HG03575 (cell line): ENCODE measurements around the gene MTMR1.

Experiments
- ATAC-seq: cut with Tn5 transposase; IDR thresholded peaks from one replicate; pipeline ENCODE4 v1.9.1; 2021; ENCODE audit not compliant: unreplicated experiment, insufficient number of reproducible peaks, low FRiP score; ENCODE audit errors: extremely low read depth

MTMR1 gene

DNA sequence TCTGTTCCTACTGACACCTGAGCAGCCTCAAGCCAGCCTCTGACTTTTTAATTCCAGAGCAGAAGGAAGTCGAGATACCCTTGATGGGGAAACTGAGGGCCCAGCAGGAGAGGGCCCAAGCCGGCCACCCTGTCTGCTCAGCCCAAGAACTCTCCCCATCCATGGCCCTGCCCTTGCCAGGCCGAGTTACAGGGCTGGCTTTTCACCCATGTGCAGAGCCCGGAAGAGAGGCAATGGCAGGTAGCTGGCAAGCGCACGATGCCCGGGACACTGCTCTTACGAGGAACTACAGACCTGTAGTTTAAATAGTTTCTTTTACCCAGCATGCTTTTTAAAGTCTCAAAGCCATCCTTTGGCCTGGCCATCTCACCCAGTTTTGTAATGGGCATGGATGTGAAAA is 79.9 kb downstream of the MTMR1 start:
- ATAC-seq = no peak

DNA sequence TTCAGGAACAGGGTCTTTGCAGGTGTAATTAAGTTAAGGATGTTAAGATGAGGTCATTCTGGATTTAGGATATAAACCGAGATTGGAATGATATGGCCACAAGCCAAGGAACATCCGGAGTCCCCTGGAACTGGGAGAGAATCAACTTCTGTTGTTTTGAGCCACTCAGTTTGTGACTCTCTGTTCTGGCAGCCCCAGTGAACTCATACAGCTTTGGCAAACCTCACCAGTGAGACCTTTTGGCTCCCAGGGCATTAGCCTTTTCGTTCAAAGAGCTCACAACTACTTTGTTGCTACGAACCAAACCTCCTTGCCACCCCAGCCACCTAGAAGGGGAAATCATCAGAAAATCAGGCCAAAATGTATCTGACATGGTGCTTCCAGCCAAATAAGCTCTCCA is 80.4 kb downstream of the MTMR1 start:
- no peak for ATAC-seq

DNA sequence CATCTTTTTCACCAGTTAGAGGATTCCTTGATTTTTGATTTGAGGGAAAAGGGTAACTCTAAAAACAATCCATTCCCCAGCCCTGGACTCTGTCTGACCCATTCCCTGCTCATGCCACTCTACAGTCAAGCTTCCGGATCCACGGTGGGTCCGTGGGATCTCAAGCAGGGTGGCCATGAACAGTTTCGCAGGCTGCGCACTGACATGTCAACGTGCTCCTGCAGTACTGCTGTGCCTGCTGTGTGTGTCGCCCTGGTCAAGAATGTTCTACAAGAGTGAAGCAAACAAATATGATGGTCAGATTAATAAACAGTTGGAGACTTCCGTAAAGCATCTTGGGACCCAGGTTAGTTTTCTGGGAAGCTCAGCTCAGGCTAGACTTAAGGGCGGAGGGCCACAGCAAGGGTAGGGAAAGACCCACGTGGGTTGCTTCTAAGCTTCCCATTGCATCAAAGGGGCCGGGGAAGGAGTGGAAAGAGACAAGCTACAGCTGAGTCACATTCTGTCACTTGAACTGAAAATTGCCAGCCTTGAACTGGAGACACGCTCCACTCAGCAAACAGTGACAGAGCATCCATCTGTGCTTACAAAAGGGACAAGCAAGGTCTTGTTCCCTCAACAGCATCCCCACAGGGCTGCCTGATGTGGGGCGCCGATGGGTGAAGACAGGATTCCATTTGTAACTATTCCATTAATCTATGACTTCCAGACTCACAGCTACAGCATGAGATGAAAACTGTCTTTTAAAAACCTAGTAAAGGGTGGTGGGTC is 81.8 kb downstream of the MTMR1 start:
- no peak for ATAC-seq

DNA sequence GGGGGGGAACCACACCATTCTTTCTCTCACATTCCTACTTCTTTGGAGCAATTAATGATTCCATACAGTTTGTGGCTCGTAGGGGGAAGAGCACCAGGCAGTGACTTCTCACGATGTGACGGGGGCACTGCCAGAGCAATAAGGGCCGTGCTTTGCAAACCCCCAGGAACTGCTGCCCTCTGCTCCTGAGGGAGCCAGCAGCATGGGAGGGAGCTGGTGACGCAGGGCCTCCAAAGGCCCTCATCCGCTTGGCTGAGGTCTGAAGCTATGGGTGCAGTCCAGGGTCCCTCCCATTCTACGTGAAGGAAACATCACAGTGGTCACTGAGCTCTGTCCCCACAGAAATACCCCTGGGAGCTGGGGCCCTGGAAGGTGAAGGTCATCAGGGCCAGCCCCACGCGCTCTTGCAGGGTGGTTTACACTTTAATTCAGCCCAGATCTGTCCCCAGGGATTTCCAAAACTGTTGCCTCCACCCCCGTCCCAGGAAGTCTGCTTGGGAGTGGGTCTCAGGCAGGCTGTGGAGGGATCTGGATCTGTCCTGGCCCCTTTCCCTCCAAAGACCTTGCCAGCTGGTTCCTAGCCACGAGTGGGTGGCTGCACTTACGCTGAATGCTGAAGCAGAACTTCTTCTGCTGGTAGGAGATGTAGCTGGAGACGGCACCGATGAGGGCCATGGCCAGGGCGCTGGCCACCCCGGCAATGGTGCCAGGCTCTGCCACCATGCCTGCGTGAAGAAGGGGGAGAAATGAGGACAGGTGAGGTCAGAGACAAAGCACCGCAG is 82.6 kb downstream of the MTMR1 start:
- ATAC-seq = no peak

DNA sequence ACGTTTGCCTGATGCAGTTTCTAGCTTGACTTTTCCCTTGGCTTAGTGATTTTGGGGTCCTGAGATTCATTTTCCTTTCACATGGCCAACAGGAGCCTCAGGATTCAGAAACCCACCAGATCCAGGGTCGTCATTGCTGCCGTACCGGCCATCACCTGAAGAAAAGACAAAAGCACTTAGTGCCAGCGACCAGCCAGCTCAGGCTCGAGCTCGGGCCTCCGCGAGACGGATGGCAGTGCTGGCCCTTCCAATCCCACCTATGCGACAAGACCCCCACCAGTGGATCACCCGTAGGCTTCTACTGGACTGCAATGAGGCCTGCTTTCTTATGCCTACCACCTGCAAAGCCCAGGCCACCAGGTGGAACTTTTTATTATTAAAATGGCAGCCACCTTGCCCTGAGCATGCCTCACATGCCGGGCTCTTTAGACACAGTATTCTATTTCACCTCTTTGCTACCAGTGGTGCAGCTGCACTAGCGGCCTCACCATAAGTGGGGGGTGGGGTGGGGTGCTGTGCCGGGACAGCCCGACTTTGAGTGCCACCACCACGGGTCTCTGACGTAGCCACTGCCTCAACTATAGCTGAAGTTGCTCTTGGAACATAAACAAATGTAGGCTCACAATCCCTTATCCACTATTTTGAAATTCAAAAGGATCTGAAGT is 84.3 kb downstream of the MTMR1 start:
- ATAC-seq = no peak

DNA sequence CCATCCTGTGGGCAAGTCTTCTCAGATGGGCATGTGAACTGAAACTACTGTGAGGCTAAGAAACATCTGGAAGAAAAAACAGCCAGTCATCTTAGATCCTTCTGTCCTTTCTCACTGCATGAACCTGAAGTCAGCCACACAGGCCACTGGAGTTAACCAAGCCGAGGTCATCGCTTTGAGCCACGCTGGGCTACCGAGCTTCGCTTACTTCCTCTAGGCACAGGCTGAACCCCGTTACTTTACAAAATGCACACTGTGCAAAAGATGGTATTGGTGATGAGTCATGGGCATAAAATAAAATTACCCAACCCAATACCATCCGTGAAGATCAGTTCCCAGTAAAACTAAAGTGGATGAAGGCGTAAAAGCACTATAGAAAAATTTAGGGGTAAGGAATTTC is 86.2 kb downstream of the MTMR1 start:
- ATAC-seq = no peak

DNA sequence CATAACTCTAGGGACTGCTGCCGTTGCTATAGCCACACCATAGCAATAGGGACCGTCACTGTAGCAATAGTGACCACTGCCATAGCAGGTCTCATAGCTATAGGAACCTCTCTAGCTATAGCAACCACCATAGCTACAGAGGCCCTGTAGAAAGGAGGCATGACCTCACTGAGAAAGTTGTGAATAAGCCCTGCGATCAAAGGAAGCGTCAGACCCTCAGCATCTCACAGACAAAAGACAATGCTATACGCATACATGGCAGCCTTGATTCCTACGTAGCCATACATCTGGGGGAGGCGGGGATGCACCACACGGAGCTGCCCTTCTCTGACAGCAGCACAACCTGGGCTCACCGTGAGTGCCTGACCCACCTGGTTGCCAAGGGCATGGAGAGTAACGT is 88.5 kb downstream of the MTMR1 start:
- ATAC-seq = no peak

DNA sequence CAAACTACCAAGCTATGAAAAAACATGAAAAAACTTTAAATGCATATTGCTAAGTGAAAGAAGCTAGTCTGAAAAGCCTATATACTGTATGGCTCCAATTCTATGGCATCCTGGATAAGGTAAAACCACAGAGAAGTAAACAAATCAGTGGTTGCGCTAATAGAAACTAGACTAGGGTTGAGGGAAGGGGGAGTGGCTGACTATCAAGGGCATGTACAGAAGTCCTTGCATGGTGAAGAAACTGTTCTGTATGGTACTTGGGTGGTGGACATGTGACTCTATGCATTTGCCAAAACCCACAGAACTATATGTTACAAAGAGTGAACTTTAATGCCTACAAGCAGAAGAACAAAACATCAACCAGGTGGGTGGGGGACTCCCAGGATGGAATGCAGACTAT is 96.8 kb downstream of the MTMR1 start:
- no peak for ATAC-seq

DNA sequence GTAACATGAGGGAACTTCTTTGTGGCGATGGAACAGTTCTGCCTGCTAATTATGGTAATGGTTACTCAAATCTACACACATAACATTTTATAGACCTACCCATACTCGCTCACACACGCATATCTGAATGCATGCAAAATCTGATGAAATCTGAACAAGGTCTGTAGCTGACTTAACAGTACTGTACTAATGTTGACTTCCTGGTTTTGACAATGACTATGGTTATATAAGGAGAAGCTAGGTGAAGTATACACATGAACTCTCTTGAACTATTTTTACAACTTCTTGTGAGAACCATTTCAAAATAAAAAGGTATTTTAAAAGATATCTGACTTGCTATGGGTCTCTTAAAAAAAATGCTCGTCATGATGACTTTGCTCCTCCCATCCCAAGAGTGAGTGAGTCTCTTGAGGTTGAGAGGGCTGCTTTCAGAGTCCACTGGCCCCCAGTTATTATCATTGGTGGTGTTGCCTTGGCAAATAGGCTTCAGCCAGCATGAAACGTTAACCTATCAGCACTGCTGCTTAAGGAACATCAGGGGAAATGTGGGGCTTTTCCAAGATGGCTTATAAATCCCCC is 99.8 kb downstream of the MTMR1 start:
- no peak for ATAC-seq

DNA sequence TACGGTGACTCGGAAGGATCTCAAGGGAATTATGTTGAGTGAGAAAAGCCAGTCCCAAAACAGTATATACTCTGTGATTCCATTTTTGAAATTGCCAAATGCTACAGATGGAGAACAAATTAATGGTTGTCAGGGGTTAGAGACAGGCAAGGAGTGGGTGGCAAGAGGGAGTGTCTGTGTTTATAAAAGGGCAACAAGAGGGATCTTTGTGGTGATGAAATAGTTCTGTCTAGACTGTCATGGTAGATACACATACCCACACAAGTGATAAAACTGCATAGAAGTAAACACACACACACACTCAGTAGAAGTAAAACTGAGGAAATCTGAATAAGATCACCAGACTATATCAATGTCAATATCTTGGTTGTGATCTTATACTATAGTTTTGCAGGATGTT is 112.5 kb downstream of the MTMR1 start:
- no peak for ATAC-seq

DNA sequence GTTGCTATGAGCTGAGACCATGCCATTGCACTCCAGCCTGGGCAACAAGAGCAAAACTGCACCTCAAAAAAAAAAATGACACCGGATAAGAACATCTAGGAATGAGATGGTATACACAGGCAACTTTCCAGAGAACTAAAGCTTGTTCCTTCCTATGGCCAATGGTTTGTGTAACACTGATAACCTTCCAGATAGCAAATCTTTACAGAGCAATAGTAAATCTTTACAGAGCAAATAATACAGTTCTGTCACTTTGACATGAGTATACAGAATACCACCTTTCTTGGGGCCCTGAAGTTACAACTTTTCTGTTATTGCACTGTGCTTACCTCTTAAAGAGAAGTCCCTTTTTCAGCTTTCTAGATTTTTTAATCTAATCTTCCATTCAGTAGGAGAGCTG is 113.6 kb downstream of the MTMR1 start:
- ATAC-seq = no peak

DNA sequence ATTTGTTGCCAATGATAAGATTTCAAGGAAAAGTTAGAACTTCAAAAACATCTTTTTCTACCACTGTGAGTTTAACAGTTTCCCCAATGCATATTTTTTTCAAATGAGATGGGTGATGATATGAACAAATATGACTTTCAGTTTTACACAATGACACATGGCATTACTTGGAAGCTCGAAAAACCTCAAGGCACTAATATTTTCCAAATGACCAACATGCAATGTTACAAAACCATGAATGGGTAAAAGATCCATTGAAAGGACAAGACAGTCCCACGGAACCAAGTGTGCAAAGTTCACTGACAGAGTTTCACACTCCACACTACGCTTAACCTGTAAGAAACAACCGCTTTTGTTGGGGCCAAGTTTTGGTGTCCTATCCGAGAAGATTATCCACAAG is 120.7 kb downstream of the MTMR1 start:
- ATAC-seq = no peak
